ENCODE data around the gene SCP2.

DNA sequence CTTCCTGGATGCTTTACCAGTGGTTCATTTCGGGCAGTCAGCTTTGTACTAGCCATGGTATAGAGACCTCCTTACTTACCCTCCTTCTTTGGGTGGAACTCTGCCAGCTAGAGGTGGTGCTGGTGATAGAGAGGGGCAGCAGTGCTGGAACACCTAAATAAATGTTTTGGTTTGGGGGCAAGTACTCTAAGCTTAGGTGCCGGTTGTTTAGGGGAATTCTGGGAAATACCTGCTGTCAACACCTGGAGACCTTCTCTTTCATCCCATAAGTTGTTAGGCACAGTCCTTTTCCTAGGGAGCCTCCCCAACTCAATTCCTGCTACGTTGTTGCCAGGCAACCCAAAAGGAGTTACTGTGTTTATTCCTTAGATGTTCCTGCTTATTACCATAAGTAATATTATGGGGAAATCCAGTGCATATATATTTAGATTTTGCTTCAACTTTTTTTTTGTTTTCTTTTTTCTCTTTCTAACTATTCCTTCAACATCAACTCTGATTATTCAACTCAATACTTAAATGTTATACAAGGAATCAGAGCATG lies 16.9 kb downstream of the SCP2 start:
- TF ChIP-seq, protein P1, sequence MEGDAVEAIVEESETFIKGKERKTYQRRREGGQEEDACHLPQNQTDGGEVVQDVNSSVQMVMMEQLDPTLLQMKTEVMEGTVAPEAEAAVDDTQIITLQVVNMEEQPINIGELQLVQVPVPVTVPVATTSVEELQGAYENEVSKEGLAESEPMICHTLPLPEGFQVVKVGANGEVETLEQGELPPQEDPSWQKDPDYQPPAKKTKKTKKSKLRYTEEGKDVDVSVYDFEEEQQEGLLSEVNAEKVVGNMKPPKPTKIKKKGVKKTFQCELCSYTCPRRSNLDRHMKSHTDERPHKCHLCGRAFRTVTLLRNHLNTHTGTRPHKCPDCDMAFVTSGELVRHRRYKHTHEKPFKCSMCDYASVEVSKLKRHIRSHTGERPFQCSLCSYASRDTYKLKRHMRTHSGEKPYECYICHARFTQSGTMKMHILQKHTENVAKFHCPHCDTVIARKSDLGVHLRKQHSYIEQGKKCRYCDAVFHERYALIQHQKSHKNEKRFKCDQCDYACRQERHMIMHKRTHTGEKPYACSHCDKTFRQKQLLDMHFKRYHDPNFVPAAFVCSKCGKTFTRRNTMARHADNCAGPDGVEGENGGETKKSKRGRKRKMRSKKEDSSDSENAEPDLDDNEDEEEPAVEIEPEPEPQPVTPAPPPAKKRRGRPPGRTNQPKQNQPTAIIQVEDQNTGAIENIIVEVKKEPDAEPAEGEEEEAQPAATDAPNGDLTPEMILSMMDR (IDR thresholded peaks at IDR 0.05; ENCODE audit: insufficient read depth, low read length), result no peak
- TF ChIP-seq POLR2AphosphoS5 (IDR thresholded peaks at IDR 0.05; ENCODE audit: low read depth) (no peak), GABPA (IDR thresholded peaks at IDR 0.05; ENCODE audit: low read depth) (no peak)

All from HL-60 (cell line).